NCI-H1092 treated with DMSO at 0.1 percent for 48 hours (cell line): Measurements from ENCODE around the gene ADAMTS19.

Experiments used
- DNase-seq: peaks from one replicate; lab custom pipeline; 2025; lab: John Stamatoyannopoulos, UW

The ADAMTS19 gene

DNA sequence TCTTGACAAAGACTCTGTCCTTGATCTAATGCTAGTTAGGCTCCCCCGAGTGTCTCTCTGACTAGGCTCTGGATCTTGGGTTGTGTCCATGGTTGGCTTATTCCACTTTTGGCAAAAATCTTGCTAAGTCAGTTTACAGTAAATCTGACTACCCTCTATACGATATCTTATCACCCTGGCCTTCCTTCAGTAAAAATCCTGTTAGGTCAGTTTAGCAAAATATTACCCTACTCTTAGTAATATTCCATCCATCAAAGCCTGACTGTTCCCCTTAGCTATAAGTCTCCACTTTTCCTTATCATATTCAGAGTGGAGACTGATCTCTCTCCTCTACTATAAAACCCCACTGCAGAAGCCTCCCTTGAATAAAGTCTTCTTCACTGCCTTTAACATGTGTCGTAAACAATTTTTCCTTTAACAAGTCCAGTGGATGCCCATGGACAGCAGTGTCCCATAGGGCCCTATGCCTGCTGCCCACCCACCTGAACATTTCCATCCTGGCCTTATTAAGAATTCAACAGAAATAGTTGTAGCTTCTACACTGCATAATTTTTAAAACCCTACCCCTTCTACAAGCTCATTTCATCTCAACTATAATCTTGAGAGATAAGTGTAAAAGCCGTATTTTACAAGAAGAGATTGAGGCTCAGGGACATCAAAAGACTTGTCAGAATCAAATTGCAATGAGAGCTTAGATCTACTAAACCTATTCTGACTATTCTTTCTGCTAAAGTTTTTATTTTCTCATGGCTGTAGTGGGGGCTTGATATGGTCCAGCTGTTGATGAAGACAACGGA is 310.1 kb downstream of the ADAMTS19 start:
- no peak for DNase-seq

DNA sequence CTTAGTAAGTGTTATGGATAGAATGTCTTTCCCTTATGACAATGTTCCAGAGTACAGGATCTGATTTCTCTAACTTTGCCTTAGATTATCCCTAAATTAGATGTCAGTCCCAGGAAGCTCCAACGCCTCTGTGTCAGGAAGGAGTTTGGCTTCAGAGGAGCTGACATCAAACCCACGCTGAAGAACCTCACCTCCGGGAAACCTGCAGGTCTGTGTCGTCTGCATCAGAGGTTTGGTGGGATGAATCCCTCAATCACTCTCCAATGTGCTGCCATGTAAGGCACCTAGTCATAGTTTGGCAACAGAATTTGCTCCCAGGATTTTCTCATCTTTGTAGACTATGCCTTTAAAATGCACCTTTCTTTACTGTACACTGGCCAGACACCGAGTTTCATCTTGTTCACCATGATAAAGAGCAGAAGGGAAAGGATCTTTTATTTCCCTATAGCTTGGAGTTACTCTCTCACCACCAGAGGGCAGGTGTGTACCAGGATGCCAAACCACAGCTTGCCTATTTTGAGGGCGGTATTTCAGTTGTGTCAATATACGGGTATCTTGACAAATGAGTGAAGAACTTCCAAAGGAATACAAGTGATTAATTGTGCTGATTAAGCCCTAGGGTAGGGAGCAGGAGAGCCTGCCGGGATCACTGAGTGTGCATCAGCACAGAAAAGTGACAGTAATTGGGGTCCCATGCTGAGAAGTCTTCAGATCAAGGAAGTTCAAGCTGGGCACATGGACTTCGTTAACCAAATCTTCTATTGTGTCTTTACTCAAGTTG is 311.1 kb downstream of the ADAMTS19 start:
- no peak for DNase-seq

DNA sequence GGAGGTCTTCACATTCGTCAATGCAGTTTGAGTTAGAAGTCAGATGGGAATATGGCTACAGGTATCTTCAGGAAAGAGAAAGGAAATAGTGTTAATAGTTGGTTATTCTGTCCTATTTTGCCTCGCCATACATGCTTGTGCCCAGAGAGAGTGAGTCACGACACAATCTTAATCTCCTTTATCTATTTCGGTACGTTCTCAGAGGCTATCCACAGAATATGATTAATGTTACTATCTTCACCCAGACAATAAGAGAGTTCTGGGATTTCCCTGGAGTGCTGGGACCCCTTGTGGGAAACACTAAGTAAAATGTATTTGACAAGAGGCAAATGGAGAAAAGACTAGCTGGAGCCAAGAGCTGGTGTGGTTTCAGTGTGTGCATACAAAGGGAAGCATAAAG is 313.3 kb downstream of the ADAMTS19 start:
- DNase-seq = no peak

DNA sequence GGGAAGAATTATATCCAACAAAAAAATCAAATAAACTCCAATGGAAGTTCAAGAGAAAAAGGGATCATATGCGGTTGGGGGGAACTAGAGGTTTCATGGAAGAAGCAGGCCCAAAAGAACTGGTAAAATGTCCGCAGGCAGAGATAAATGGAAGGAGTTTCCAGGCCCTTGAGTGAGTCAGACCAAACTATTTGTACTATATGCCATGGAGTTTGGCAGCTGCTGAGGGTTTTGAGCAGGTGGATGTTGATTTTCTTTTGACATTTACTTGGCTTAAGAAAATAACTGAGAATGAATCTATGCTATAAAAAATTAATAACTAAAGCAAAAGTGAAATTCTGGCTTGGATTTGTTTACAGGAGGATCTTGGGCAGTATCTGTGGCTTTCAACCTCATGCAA is 321.5 kb downstream of the ADAMTS19 start:
- no peak for DNase-seq
